GM19023 (cell line): ENCODE measurements around the gene ADA.

Experiments
- ATAC-seq: cut with Tn5 transposase; IDR thresholded peaks from one replicate; pipeline ENCODE4 v1.9.1; 2021; ENCODE audit warnings: mild to moderate bottlenecking, moderate library complexity; ENCODE audit not compliant: unreplicated experiment

The ADA gene

GRCh38 chr20:44646023-44646640 is 5.4 kb downstream of the ADA start:
- no peak for ATAC-seq

GRCh38 chr20:44644667-44645131 is 6.8 kb downstream of the ADA start:
- ATAC-seq = no peak

- no peak for ATAC-seq
Measured at GRCh38 chr20:44644230-44644617, 7.3 kb downstream of the ADA start.

- no peak for ATAC-seq
Measured at GRCh38 chr20:44643596-44644229, 7.8 kb downstream of the ADA start.

GRCh38 chr20:44643154-44643519 is 8.4 kb downstream of the ADA start:
- no peak for ATAC-seq

GRCh38 chr20:44642203-44643153 is 9.0 kb downstream of the ADA start:
- no peak for ATAC-seq

- ATAC-seq = no peak
Measured at GRCh38 chr20:44641325-44641724, 10.2 kb downstream of the ADA start.

GRCh38 chr20:44640522-44640921 is 11.0 kb downstream of the ADA start:
- no peak for ATAC-seq

GRCh38 chr20:44637522-44638372 is 13.8 kb downstream of the ADA start:
- no peak for ATAC-seq

- ATAC-seq = no peak
Measured at GRCh38 chr20:44637042-44637441, 14.5 kb downstream of the ADA start.

GRCh38 chr20:44635877-44636276 is 15.6 kb downstream of the ADA start:
- no peak for ATAC-seq

GRCh38 chr20:44633872-44634600 is 17.5 kb downstream of the ADA start:
- no peak for ATAC-seq

GRCh38 chr20:44633187-44633810 is 18.2 kb downstream of the ADA start:
- no peak for ATAC-seq

- ATAC-seq = no peak
Measured at GRCh38 chr20:44632103-44632752, 19.3 kb downstream of the ADA start.

- ATAC-seq = no peak
Measured at GRCh38 chr20:44630297-44630696, 21.2 kb downstream of the ADA start.

- ATAC-seq = no peak
Measured at GRCh38 chr20:44629542-44629941, 22.0 kb downstream of the ADA start.

GRCh38 chr20:44629017-44629385 is 22.5 kb downstream of the ADA start:
- ATAC-seq = no peak

- ATAC-seq = no peak
Measured at GRCh38 chr20:44627364-44628010, 24.0 kb downstream of the ADA start.

GRCh38 chr20:44626278-44626677 is 25.2 kb downstream of the ADA start:
- no peak for ATAC-seq
